ENCODE measurements around the gene TUBD1.
"Not testable (repeated sequence)": the region's sequence is repeated elsewhere in the genome, so short reads cannot be mapped to it uniquely, and the experiment has no call there.

The TUBD1 gene

GRCh38 chr17:59873414-59873813, 19.3 kb downstream of the TUBD1 start:
- DNase-seq = not testable (repeated sequence)

GRCh38 chr17:59872351-59872750, 20.4 kb downstream of the TUBD1 start:
- DNase-seq = no peak

GRCh38 chr17:59870482-59870881, 22.3 kb downstream of the TUBD1 start:
- no peak for DNase-seq

- no peak for DNase-seq
Measured at GRCh38 chr17:59869941-59870218, 22.9 kb downstream of the TUBD1 start.

GRCh38 chr17:59863616-59864015, 29.1 kb downstream of the TUBD1 start:
- DNase-seq = no peak

GRCh38 chr17:59859444-59860025, 33.2 kb downstream of the TUBD1 start:
- peak; percentile 68 for DNase-seq

GRCh38 chr17:59858932-59859331, 33.8 kb downstream of the TUBD1 start:
- DNase-seq = no peak

GRCh38 chr17:59858167-59858816, 34.5 kb downstream of the TUBD1 start:
- peak; percentile 59 for DNase-seq

- DNase-seq = no peak
Measured at GRCh38 chr17:59856859-59857794, 35.6 kb downstream of the TUBD1 start.

- DNase-seq = not testable (repeated sequence)
Measured at GRCh38 chr17:59853919-59854729, 38.6 kb downstream of the TUBD1 start.

GRCh38 chr17:59853168-59853918, 39.4 kb downstream of the TUBD1 start:
- peak; percentile 84 for DNase-seq

GRCh38 chr17:59852847-59853167, 39.9 kb downstream of the TUBD1 start:
- not testable (repeated sequence) for DNase-seq

- DNase-seq = peak; percentile 78
Measured at GRCh38 chr17:59851439-59852375, 41.0 kb downstream of the TUBD1 start.

GRCh38 chr17:59850311-59850710, 42.4 kb downstream of the TUBD1 start:
- DNase-seq = not testable (repeated sequence)

- DNase-seq = peak; percentile 68
Measured at GRCh38 chr17:59848778-59849177, 44.0 kb downstream of the TUBD1 start.

- DNase-seq = no peak
Measured at GRCh38 chr17:59848385-59848668, 44.4 kb downstream of the TUBD1 start.

GRCh38 chr17:59846394-59847165, 46.2 kb downstream of the TUBD1 start:
- peak; percentile 79 for DNase-seq

- peak; percentile 76 for DNase-seq
Measured at GRCh38 chr17:59845595-59846393, 46.9 kb downstream of the TUBD1 start.

- DNase-seq = peak; percentile 66
Measured at GRCh38 chr17:59844884-59845594, 47.7 kb downstream of the TUBD1 start.
